NB4 (cell line): ENCODE data around the gene C2orf68.
A peak's percentile ranks its signal among the peaks of the same experiment; 100 is the strongest.
"Not testable (repeated sequence)": the region's sequence is repeated elsewhere in the genome, so short reads cannot be mapped to it uniquely, and the experiment has no call there.

Source experiments
- DNase-seq: peaks from one replicate; pipeline ENCODE4 v3.0.0; 2010; ENCODE audit warnings: low read depth
- H3K4me3 ChIP-seq: one replicate; pipeline ENCODE4 v1.5.1; 2011; ENCODE audit warnings: mild to moderate bottlenecking, low read depth, low read length, moderate library complexity
- CTCF ChIP-seq: IDR thresholded peaks from one replicate; pipeline ENCODE4 v1.5.1; 2012; ENCODE audit warnings: low read depth, low read length
- MAX ChIP-seq: IDR thresholded peaks from 2 replicates; pipeline ENCODE4 v1.6.1; 2011; ENCODE audit warnings: low read depth, low read length
- MYC ChIP-seq: IDR thresholded peaks from 2 replicates; pipeline ENCODE4 v1.6.1; 2011; ENCODE audit warnings: low read depth, low read length
- POLR2A ChIP-seq: IDR thresholded peaks from 2 replicates; pipeline ENCODE4 v1.6.1; 2011; ENCODE audit warnings: mild to moderate bottlenecking; ENCODE audit not compliant: insufficient read length; ENCODE audit errors: extremely low read depth

Gene C2orf68

GRCh38 chr2:85611705-85612587, at the start of gene C2orf68:
C2orf68 (minus strand) TSS chr2:85612066; CDS start chr2:85611984, 82 bp downstream.
- peak; percentile 96 for DNase-seq
- H3K4me3 ChIP-seq: peak within 1 kb of the TSS; percentile 92
- no peak for TF ChIP-seq CTCF
- TF ChIP-seq POLR2A: peak; percentile 92
- TF ChIP-seq MYC: no peak; the same call in 1 of the 2 replicates
- no peak for TF ChIP-seq MAX

- H3K4me3 ChIP-seq: no peak overlapping the region
- DNase-seq: no peak
- TF ChIP-seq MYC (no peak), CTCF (no peak), MAX (no peak), POLR2A (no peak)
These were observed 49.4 kb upstream of the C2orf68 start for GRCh38 chr2:85661139-85661858.

- no peak overlapping the region for H3K4me3 ChIP-seq
- TF ChIP-seq POLR2A (no peak), MYC (no peak), CTCF (no peak), MAX (no peak)
- DNase-seq: no peak
These were observed 48.9 kb upstream of the C2orf68 start for GRCh38 chr2:85660725-85661124.

- H3K4me3 ChIP-seq, DNase-seq: not testable (repeated sequence)
These were observed 48.4 kb upstream of the C2orf68 start for GRCh38 chr2:85660301-85660700.

GRCh38 chr2:85659324-85659981, 47.6 kb upstream of the C2orf68 start:
- H3K4me3 ChIP-seq: no peak overlapping the region
- no peak for DNase-seq
- TF ChIP-seq MAX (no peak), POLR2A (no peak), CTCF (no peak), MYC (no peak)

GRCh38 chr2:85657399-85657798, 45.5 kb upstream of the C2orf68 start:
- DNase-seq, H3K4me3 ChIP-seq: not testable (repeated sequence)
